Activated CD8-positive, alpha-beta T cell treated with anti-CD3 and anti-CD28 coated beads, Interleukin-2, amount 10 ng/mL, durations not matched to agents 7 days and 5 days (primary cell): ENCODE measurements around the gene IFIT3. TPM values are rescaled to one million over a fixed set of nuclear protein-coding genes. Genes with fewer than 3 reads are reported as not detected.
A peak's percentile ranks its signal among the peaks of the same experiment; 100 is the strongest.
"Not testable (repeated sequence)": the region's sequence is repeated elsewhere in the genome, so short reads cannot be mapped to it uniquely, and the experiment has no call there.

Experiments
- ATAC-seq: fragments of 150-1000 bp; cut with Tn5 transposase; one replicate; pipeline ENCODE4 v1.10.0; 2021; ENCODE audit warnings: moderate library complexity
- CTCF ChIA-PET: fragments of 350-600 bp; sonication (Branson Sonifier 250); formaldehyde crosslinking; loops from one replicate; lab custom pipeline; 2021; ENCODE audit warnings: antibody characterized with exemption; lab: Charles Lee
- POLR2A ChIA-PET: fragments of 350-600 bp; sonication (Branson Sonifier 250); formaldehyde crosslinking; loops from one replicate; lab custom pipeline; 2021; ENCODE audit warnings: antibody characterized with exemption; lab: Charles Lee
- DNase-seq: peaks from one replicate; pipeline ENCODE4 v3.0.0-alpha.2; 2020
- H3K27ac Mint-ChIP-seq: one replicate; pipeline ENCODE4 v1.8.0; 2021; ENCODE audit warnings: mild to moderate bottlenecking, mixed read lengths
- H3K27me3 Mint-ChIP-seq: one replicate; pipeline ENCODE4 v1.8.0; 2021; ENCODE audit warnings: low read depth, mixed read lengths
- H3K36me3 Mint-ChIP-seq: one replicate; pipeline ENCODE4 v1.8.0; 2021; ENCODE audit warnings: low read depth, mixed read lengths
- H3K4me1 Mint-ChIP-seq: one replicate; pipeline ENCODE4 v1.8.0; 2021; ENCODE audit warnings: low read depth, mixed read lengths
- H3K4me3 Mint-ChIP-seq: one replicate; pipeline ENCODE4 v1.8.0; 2021; ENCODE audit warnings: mild to moderate bottlenecking, mixed read lengths
- H3K9me3 Mint-ChIP-seq: one replicate; pipeline ENCODE4 v1.8.0; 2022; ENCODE audit warnings: mixed read lengths; ENCODE audit not compliant: insufficient read depth
- total RNA-seq, 2 experiments: library from RNA; stranded (reverse); gene quantifications; one replicate each; pipeline ENCODE4 v1.2.3, GENCODE V29; 2021

IFIT3 gene
- total RNA-seq, 2 experiments from 2014 or later: 42.8 to 43.7 TPM

DNA sequence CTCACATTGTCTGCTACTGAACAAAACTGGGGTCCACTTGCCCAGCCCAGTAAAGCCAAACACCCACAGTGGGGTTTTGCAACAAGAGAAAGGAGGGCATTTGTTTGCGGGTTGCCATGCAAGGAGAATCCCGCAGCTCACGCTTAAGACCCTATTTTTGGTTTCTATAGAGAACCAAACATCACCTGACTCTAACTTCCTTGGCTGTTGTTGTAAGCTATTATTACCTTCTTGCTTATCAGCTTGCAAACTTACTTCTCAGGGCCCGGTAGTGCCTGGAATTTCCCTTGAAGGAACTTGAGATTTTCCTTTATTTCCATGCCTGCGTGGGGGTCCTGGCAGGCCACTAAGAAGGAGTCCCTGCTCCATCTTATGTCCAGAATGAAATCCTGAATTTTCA, 20.7 kb downstream of the IFIT3 start:
- ChIA-PET CTCF (no interaction called here), POLR2A (interaction anchor here (0.6 kb wide), 1 partner anchor 16 kb away, joined by 3 read pairs; no protein-coding TSS in a partner anchor)
- Mint-ChIP-seq H3K36me3 (peaks cover 4% of the 10 kb centered on the region), H3K27ac (no peak overlapping the region), H3K9me3 (no peaks in the 10 kb centered on the region), H3K27me3 (peaks cover 17% of the 10 kb centered on the region), H3K4me1 (peaks cover 19% of the 10 kb centered on the region), H3K4me3 (no peak overlapping the region)
- DNase-seq (no peak), ATAC-seq (no peak)

- no peak for ATAC-seq
- Mint-ChIP-seq H3K9me3 (no peaks in the 10 kb centered on the region), H3K4me1 (peaks cover 19% of the 10 kb centered on the region), H3K27ac (no peak overlapping the region), H3K36me3 (peaks cover 2% of the 10 kb centered on the region), H3K27me3 (peaks cover 17% of the 10 kb centered on the region), H3K4me3 (no peak overlapping the region)
- no peak for DNase-seq
- ChIA-PET CTCF (no interaction called here), POLR2A (interaction anchor here (0.6 kb wide), 1 partner anchor 17 kb away, joined by 3 read pairs; no protein-coding TSS in a partner anchor)
Measured at GRCh38 chr10:89348975-89349374, 21.2 kb downstream of the IFIT3 start.

DNA sequence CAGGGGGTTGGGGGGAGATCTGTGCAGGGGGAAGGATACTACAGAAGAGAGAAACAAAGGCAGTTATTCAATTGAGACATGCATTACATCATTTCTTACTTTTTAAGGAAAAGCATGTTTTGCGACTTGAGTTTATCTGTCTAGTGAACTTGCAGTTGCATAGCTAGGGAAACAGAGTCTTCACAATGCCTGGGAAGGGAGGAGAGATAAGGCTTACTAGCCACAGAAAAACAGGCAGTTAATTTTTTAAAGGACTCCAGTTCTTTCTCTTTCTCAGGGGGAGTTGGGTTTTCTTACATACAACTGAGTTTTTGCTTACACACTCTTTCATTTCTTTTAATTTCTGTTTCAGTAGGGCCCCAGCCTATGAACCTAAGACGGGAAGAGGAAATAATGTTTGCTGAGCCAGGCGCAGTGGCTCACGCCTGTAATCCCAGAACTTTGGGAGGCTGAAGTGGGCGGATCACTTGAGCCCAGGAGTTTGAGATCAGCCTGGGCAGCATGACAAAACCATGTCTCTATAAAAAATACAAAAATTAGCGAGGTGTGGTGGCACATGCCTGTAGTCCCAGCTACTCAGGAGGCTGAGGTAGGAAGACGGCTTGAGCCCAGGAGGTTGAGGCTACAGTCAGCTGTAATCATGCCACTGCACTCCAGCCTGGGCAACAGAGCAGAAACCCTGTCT, 23.0 kb downstream of the IFIT3 start:
- Mint-ChIP-seq H3K4me1 (peaks cover 19% of the 10 kb centered on the region), H3K27me3 (peaks cover 13% of the 10 kb centered on the region)
- CTCF ChIA-PET: interaction anchor here (1.5 to 2.1 kb wide), 2 partner anchors 18 to 49 kb away, joined by 4 to 6 read pairs; partner anchors contain the start of gene IFIT2
- not testable (repeated sequence) for H3K9me3 Mint-ChIP-seq, H3K36me3 Mint-ChIP-seq, DNase-seq, H3K4me3 Mint-ChIP-seq, H3K27ac Mint-ChIP-seq
- ATAC-seq: peak; percentile 11
- POLR2A ChIA-PET: interaction anchor here (1.0 kb wide), 1 partner anchor 18 kb away, joined by 6 read pairs; no protein-coding TSS in a partner anchor

DNA sequence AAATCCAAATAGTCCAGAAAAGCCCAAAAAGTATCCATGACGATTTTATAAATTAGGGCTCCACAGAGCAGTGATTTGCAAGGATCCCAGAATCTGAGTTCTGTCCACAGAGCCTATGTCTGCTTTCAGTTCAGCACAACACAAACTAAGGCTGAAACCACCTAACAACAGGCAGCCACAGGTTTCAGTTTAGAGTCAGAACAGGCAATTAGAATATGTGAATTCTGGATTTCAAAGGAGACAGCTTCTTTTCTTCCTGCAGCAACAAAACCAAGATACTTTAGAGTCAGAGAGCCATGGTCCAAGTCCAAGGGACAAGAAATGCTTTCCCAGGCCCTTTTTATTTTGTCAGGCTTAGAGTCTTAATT, 23.6 kb downstream of the IFIT3 start:
- ChIA-PET CTCF (interaction anchor here (1.5 to 2.1 kb wide), 2 partner anchors 17 to 50 kb away, joined by 4 to 6 read pairs; partner anchors contain the start of gene IFIT2), POLR2A (interaction anchor here (1.0 kb wide), 1 partner anchor 19 kb away, joined by 6 read pairs; no protein-coding TSS in a partner anchor)
- Mint-ChIP-seq H3K9me3 (no peaks in the 10 kb centered on the region), H3K27me3 (peaks cover 13% of the 10 kb centered on the region), H3K27ac (no peak overlapping the region), H3K4me3 (no peak overlapping the region), H3K36me3 (no peaks in the 10 kb centered on the region), H3K4me1 (peaks cover 19% of the 10 kb centered on the region)
- ATAC-seq: peak; percentile 81
- no peak for DNase-seq

DNA sequence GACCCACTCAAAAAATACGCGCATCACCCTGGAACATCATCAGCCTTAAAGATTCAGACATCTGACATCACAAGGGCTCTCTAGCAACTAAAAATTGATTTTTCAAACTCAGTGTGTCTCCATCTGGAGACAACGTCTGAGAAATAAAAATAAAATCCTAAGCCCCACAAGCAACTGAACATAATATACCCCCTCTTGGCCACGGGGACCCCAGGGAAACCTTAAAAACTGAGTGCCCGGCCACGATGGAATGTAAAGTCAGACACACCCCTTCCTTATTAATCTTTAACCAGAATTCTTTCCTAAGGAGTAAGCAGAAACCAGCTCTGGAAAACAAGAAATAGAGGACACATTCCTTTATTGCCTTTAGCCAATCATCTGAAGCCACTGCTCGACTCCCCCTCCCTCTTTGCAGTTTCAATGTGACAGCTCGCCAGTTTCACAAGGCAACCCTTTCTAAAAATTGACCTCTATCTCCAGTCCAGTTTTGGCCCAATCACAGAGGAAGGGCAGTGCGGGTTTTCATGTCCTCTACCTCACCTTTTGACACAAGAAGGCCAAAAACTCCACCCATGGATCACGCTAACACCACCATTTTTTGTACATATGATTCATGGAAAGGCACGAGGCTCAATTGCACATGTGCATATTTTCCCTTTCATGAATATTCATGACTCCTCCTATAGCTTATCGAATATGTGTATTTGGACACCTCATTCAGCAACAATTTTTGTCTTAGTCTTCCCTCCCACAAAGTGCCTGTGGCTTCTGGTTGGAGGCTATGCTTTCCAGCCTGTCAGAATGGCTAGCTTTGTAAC, 24.2 kb downstream of the IFIT3 start:
- peaks cover 13% of the 10 kb centered on the region for H3K27me3 Mint-ChIP-seq
- DNase-seq (no peak), ATAC-seq (no peak)
- no peak overlapping the region for H3K4me3 Mint-ChIP-seq
- ChIA-PET POLR2A (interaction anchor here (1.0 to 1.1 kb wide), 2 partner anchors 12 to 20 kb away, joined by 3 to 6 read pairs; no protein-coding TSS in a partner anchor), CTCF (interaction anchor here (0.9 to 2.1 kb wide), 4 partner anchors 16 to 531 kb away, joined by 3 to 6 read pairs (median 4); partner anchors contain the start of gene IFIT2)
- no peaks in the 10 kb centered on the region for H3K36me3 Mint-ChIP-seq
- no peak overlapping the region for H3K27ac Mint-ChIP-seq
- H3K9me3 Mint-ChIP-seq: no peaks in the 10 kb centered on the region
- H3K4me1 Mint-ChIP-seq: peaks cover 19% of the 10 kb centered on the region

- Mint-ChIP-seq H3K4me1 (peaks cover 19% of the 10 kb centered on the region), H3K27me3 (peaks cover 13% of the 10 kb centered on the region), H3K9me3 (no peaks in the 10 kb centered on the region), H3K4me3 (no peak overlapping the region), H3K36me3 (no peaks in the 10 kb centered on the region), H3K27ac (no peak overlapping the region)
- no peak for ATAC-seq
- ChIA-PET POLR2A (interaction anchor here (1.1 kb wide), 1 partner anchor 13 kb away, joined by 3 read pairs; no protein-coding TSS in a partner anchor), CTCF (interaction anchor here (0.9 to 1.0 kb wide), 2 partner anchors 17 to 532 kb away, joined by 3 read pairs; no protein-coding TSS in a partner anchor)
- DNase-seq: no peak
Measured at GRCh38 chr10:89352802-89353201, 25.0 kb downstream of the IFIT3 start.

- Mint-ChIP-seq H3K36me3 (no peaks in the 10 kb centered on the region), H3K4me1 (peaks cover 19% of the 10 kb centered on the region), H3K4me3 (no peak overlapping the region), H3K27me3 (peaks cover 11% of the 10 kb centered on the region), H3K9me3 (no peaks in the 10 kb centered on the region), H3K27ac (no peak overlapping the region)
- ATAC-seq (no peak), DNase-seq (no peak)
- ChIA-PET POLR2A (no interaction called here), CTCF (interaction anchor here (2.2 kb wide), 1 partner anchor 14 kb away, joined by 9 read pairs; no protein-coding TSS in a partner anchor)
Measured at GRCh38 chr10:89355394-89355931, 27.7 kb downstream of the IFIT3 start.

DNA sequence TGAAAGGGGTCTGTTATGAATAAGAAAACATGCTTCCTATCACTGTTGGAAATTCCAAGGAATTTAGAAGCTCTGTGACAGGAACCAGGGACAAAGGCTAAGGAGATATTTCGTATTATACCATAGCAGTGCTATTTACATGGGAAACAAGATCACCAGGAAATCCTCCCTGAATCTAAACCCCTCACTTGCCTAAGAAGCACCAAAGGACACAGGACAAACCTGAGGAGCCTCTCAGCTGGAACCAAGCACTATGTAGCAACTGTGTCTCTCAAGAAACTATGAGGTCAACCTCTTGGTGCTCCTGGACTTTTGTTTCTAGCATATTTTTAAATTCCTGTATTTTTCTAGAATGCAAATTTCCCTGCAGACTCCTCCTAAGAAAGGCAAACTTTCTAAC, 29.3 kb downstream of the IFIT3 start:
- Mint-ChIP-seq H3K4me3 (no peak overlapping the region), H3K9me3 (no peaks in the 10 kb centered on the region), H3K36me3 (no peaks in the 10 kb centered on the region), H3K4me1 (peaks cover 2% of the 10 kb centered on the region), H3K27ac (no peak overlapping the region), H3K27me3 (peaks cover 14% of the 10 kb centered on the region)
- ChIA-PET POLR2A (no interaction called here), CTCF (interaction anchor here (2.2 kb wide), 1 partner anchor 12 kb away, joined by 9 read pairs; no protein-coding TSS in a partner anchor)
- DNase-seq (no peak), ATAC-seq (no peak)

DNA sequence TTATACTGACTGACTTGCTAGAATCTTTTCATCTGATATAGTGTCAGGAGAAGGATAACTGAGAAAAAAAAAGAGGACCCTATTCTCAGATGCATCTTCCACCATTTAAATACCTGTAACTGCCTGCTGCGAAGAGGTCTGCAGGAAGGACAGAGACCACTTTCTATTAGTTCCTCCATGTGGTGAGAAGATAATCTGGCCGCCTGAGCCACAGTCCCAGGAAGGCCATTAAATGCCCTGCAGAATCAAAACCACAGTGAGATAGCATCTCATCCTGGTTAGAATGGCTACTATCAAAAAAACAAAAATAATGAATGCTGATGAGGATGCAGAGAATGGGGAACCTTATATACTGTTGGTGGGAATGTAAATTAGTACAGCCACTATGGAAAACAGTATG, 30.2 kb downstream of the IFIT3 start:
- Mint-ChIP-seq H3K9me3 (no peaks in the 10 kb centered on the region), H3K27me3 (peaks cover 10% of the 10 kb centered on the region), H3K27ac (no peak overlapping the region), H3K4me1 (no peaks in the 10 kb centered on the region), H3K4me3 (no peak overlapping the region), H3K36me3 (no peaks in the 10 kb centered on the region)
- DNase-seq (no peak), ATAC-seq (no peak)
- CTCF ChIA-PET: interaction anchor here (1.2 kb wide), 1 partner anchor 11 kb away, joined by 4 read pairs; no protein-coding TSS in a partner anchor
- POLR2A ChIA-PET: no interaction called here

DNA sequence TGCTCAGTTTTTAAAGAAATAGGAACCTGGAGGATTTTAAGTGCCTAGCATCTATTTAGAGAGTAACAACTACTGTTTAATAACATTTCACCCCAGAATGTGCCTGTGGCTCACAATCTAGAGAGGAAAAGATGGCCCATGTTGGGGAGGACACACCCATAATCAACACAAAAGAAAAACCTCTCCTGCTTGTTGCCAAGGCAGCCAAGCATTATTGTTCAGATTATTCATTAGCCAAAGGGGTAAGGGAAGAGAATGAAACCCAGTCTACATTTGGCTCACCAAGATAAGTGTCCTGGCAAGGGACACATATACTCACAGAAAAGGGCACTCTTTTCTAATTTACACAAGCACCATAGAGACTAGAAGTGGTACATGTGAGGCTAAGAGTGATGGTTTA, 32.4 kb downstream of the IFIT3 start:
- Mint-ChIP-seq H3K36me3 (no peaks in the 10 kb centered on the region), H3K9me3 (no peaks in the 10 kb centered on the region), H3K27me3 (peaks cover 7% of the 10 kb centered on the region), H3K4me3 (no peak overlapping the region), H3K4me1 (peaks cover 12% of the 10 kb centered on the region), H3K27ac (no peak overlapping the region)
- DNase-seq (no peak), ATAC-seq (no peak)
- ChIA-PET POLR2A (no interaction called here), CTCF (no interaction called here)

DNA sequence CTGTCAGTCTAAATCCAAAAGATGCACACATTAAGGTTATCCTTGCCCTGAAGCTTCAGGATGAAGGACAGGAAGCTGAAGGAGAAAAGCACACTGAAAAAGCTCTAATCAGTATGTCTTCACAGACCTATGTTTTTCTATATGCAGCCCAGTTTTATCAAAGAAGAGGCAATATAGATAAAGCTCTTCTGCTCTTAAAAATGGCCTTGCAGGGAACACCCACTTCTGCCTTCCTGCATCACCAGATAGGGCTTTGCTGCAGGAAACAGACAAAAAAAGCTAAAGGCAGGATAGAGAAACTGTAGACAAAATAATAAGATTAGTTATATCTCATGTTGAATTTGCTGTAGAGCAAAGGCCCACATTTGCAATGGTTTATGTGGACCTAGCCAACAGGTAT, 35.1 kb downstream of the IFIT3 start:
- Mint-ChIP-seq H3K27ac (no peak overlapping the region), H3K27me3 (peaks cover 10% of the 10 kb centered on the region), H3K36me3 (no peaks in the 10 kb centered on the region), H3K9me3 (no peaks in the 10 kb centered on the region), H3K4me3 (no peak overlapping the region), H3K4me1 (peaks cover 18% of the 10 kb centered on the region)
- POLR2A ChIA-PET: interaction anchor here (0.6 kb wide), 1 partner anchor 327 kb away, joined by 3 read pairs; no protein-coding TSS in a partner anchor
- ATAC-seq: no peak
- CTCF ChIA-PET: interaction anchor here (1.3 kb wide), 1 partner anchor 17 kb away, joined by 3 read pairs; no protein-coding TSS in a partner anchor
- no peak for DNase-seq
